DND-41 (cell line): ENCODE results near the gene DFFB.

Source experiments
- ATAC-seq: fragments of 200-7000 bp; cut with Tn5 transposase; 3 replicates; pipeline ENCODE4 v1.9.1; 2021; ENCODE audit warnings: low read depth; ENCODE audit not compliant: insufficient read depth
- DNase-seq: peaks from one replicate; pipeline ENCODE4 v3.0.0-alpha.2; 2020
- H2AFZ ChIP-seq: 2 replicates; pipeline ENCODE4 v1.6.0; 2012; ENCODE audit warnings: low read depth, low read length
- H3K27ac ChIP-seq: 2 replicates; pipeline ENCODE4 v1.5.1; 2012; ENCODE audit warnings: low read length, inconsistent platforms
- H3K27me3 ChIP-seq: fragments of 200-600 bp; sonication (generic); 2 replicates; pipeline ENCODE4 v1.6.0; 2012; ENCODE audit warnings: low read length, mild to moderate bottlenecking, inconsistent platforms; ENCODE audit not compliant: insufficient read depth, poor library complexity
- H3K36me3 ChIP-seq: 2 replicates; pipeline ENCODE4 v1.5.1; 2012; ENCODE audit warnings: low read length, inconsistent platforms; ENCODE audit not compliant: insufficient read depth
- H3K4me1 ChIP-seq: 2 replicates; pipeline ENCODE4 v1.5.1; 2012; ENCODE audit warnings: mild to moderate bottlenecking, low read length; ENCODE audit not compliant: insufficient read depth
- H3K4me2 ChIP-seq: 2 replicates; pipeline ENCODE4 v1.6.0; 2012; ENCODE audit warnings: mild to moderate bottlenecking, moderate library complexity, low read length, inconsistent platforms; ENCODE audit not compliant: insufficient read depth
- H3K4me3 ChIP-seq, 2 experiments: fragments of 200-600 bp in 1 of 2; shearing (Covaris generic) in 1 of 2; 2 replicates each; pipeline ENCODE4 v1.5.1; 2012 to 2016; ENCODE audit warnings: inconsistent platforms in 2 of 2, low read length in 2 of 2, mild to moderate bottlenecking in 2 of 2, low read depth in 1 of 2, moderate library complexity in 1 of 2
- H3K79me2 ChIP-seq: 2 replicates; pipeline ENCODE4 v1.6.0; 2012; ENCODE audit warnings: low read length, inconsistent platforms; ENCODE audit not compliant: insufficient read depth
- H3K9ac ChIP-seq: 2 replicates; pipeline ENCODE4 v1.6.0; 2012; ENCODE audit warnings: low read depth, mild to moderate bottlenecking, inconsistent platforms, low read length, moderate library complexity
- H3K9me3 ChIP-seq: 2 replicates; pipeline ENCODE4 v1.5.1; 2012; ENCODE audit warnings: low read length, moderate library complexity, mild to moderate bottlenecking, inconsistent platforms; ENCODE audit not compliant: insufficient read depth, severe bottlenecking
- H4K20me1 ChIP-seq: 2 replicates; pipeline ENCODE4 v1.6.0; 2012; ENCODE audit warnings: low read length; ENCODE audit not compliant: insufficient read depth
- CTCF ChIP-seq: IDR thresholded peaks from 2 replicates; pipeline ENCODE4 v1.5.1; 2012; ENCODE audit warnings: borderline replicate concordance, low read length, moderate library complexity, mild to moderate bottlenecking; ENCODE audit not compliant: poor library complexity, severe bottlenecking; ENCODE audit errors: extremely low read depth
- EZH2 ChIP-seq: IDR thresholded peaks from 3 replicates; pipeline ENCODE4 v1.6.1; 2012; ENCODE audit warnings: borderline replicate concordance, low read depth, mild to moderate bottlenecking, moderate library complexity, low read length, inconsistent platforms; ENCODE audit not compliant: severe bottlenecking

The DFFB gene

GRCh38 chr1:3919706-3920105 lies 62.4 kb downstream of the DFFB start:
- no peak for ATAC-seq

DNA sequence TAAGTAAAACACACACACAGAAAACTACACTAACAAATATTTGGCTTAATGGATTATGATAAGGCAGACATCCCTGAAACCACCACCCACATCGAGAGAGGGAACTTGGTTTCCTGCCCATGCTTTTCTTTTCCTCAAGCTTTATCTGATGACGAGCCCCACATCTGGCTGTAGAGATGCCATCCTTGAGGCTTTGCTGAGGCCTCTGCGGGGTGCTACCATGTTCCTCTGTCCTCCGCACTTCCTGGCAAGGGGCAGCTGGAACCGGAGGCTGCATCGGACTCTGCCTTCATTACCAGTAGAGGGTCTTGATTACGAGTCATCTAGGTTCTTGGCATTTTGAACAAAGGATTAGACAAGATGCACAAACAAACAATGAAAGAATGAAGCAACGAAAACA lies 64.5 kb downstream of the DFFB start:
- ATAC-seq = no peak
- H3K9me3 ChIP-seq = no peaks in the 10 kb centered on the region
- no peak overlapping the region for H3K4me2 ChIP-seq
- no peaks in the 10 kb centered on the region for H3K36me3 ChIP-seq
- no peaks in the 10 kb centered on the region for H3K4me1 ChIP-seq
- no peak for DNase-seq
- peaks cover 2% of the 10 kb centered on the region for H4K20me1 ChIP-seq
- no peak overlapping the region for H2AFZ ChIP-seq
- H3K9ac ChIP-seq = no peak overlapping the region
- no peak overlapping the region for H3K27ac ChIP-seq
- no peaks in the 10 kb centered on the region for H3K79me2 ChIP-seq
- H3K4me3 ChIP-seq = no peak overlapping the region
- no peaks in the 10 kb centered on the region for H3K27me3 ChIP-seq
- no peak for TF ChIP-seq CTCF
- TF ChIP-seq EZH2 = no peak

More at GRCh38 chr1:3919706-3920105, 62.4 kb downstream of the DFFB start:
- TF ChIP-seq CTCF (no peak), EZH2 (no peak)
- Histone ChIP-seq H4K20me1 (no peaks in the 10 kb centered on the region; the same call in 1 of the 2 replicates), H3K4me2 (no peak overlapping the region), H3K27ac (no peak overlapping the region), H3K4me3 (no peak overlapping the region), H3K79me2 (no peaks in the 10 kb centered on the region), H3K27me3 (no peaks in the 10 kb centered on the region), H3K9ac (no peak overlapping the region), H3K36me3 (no peaks in the 10 kb centered on the region), H2AFZ (no peak overlapping the region), H3K9me3 (no peaks in the 10 kb centered on the region), H3K4me1 (no peaks in the 10 kb centered on the region)
- no peak for DNase-seq

DNA sequence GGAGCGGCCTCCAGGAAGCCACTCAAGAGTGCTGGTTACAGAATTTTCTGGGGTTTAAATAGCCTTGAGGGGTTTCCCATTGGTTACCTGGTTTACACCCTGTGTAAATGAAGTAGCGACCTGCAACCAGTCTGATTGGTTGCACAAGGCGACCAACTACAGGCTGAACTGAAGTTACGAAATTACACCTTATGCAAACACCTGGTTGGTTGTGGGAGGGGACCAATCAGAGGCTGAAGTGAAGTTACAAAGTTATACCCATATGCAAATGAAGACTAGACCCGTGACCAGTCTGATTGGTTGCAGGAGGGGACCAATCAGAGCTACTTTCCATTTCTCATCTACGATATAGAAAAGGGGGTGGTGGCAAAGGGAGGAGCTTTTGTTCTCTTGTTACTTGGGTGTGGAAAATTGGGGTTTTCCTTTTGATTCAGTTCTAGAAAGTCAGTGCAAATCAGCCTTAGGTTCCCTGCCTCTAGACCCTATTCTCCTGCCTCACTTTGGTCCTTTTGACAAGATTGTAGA lies 65.0 kb downstream of the DFFB start:
- Histone ChIP-seq H3K4me1 (no peaks in the 10 kb centered on the region), H3K79me2 (no peaks in the 10 kb centered on the region), H3K36me3 (no peaks in the 10 kb centered on the region), H2AFZ (no peak overlapping the region), H3K9ac (no peak overlapping the region), H3K4me3 (no peak overlapping the region), H3K4me2 (no peak overlapping the region), H3K27ac (no peak overlapping the region), H3K27me3 (no peaks in the 10 kb centered on the region), H4K20me1 (peaks cover 2% of the 10 kb centered on the region), H3K9me3 (no peaks in the 10 kb centered on the region)
- TF ChIP-seq CTCF (no peak), EZH2 (no peak)
- DNase-seq (no peak), ATAC-seq (peak; percentile 31; the same call in 1 of the 3 replicates)
